HG03103 (cell line): Measurements from ENCODE around the gene LRRC36.

Experiments used
- ATAC-seq: cut with Tn5 transposase; IDR thresholded peaks from one replicate; pipeline ENCODE4 v1.9.1; 2021; ENCODE audit warnings: low read depth; ENCODE audit not compliant: unreplicated experiment

Gene LRRC36

GRCh38 chr16:67326472-67327309 lies at the start of gene LRRC36, which contains the start of gene KCTD19:
Gene LRRC36, plus strand, starts transcription at chr16:67326815. Its CDS starts 48 bp downstream, at chr16:67326863.
Gene KCTD19, minus strand, starts transcription at chr16:67326741. Its CDS starts 34 bp downstream, at chr16:67326707.
- no peak for ATAC-seq

- no peak for ATAC-seq
Measured at GRCh38 chr16:67277294-67277998, 49.2 kb upstream of the LRRC36 start.

GRCh38 chr16:67277999-67278772 lies 48.4 kb upstream of the LRRC36 start:
- no peak for ATAC-seq

- peak; percentile 24 for ATAC-seq
Measured at GRCh38 chr16:67278773-67279295, 47.8 kb upstream of the LRRC36 start.

- peak; percentile 82 for ATAC-seq
Measured at GRCh38 chr16:67279296-67280089, 47.1 kb upstream of the LRRC36 start, which contains the start of gene PLEKHG4. Gene PLEKHG4, plus strand, starts transcription at chr16:67279532. Its CDS starts 513 bp downstream, at chr16:67280045.

GRCh38 chr16:67280090-67281015 lies 46.3 kb upstream of the LRRC36 start:
- no peak for ATAC-seq

GRCh38 chr16:67281536-67282446 lies 44.8 kb upstream of the LRRC36 start:
- no peak for ATAC-seq

- ATAC-seq: no peak
Measured at GRCh38 chr16:67282447-67282805, 44.2 kb upstream of the LRRC36 start.

- ATAC-seq: no peak
Measured at GRCh38 chr16:67283039-67283825, 43.4 kb upstream of the LRRC36 start.

GRCh38 chr16:67283826-67284555 lies 42.6 kb upstream of the LRRC36 start:
- ATAC-seq: no peak

GRCh38 chr16:67284699-67285646 lies 41.6 kb upstream of the LRRC36 start:
- ATAC-seq: no peak

- no peak for ATAC-seq
Measured at GRCh38 chr16:67286441-67287235, 40.0 kb upstream of the LRRC36 start.

- no peak for ATAC-seq
Measured at GRCh38 chr16:67287960-67288359, 38.7 kb upstream of the LRRC36 start.

- no peak for ATAC-seq
Measured at GRCh38 chr16:67291461-67291860, 35.2 kb upstream of the LRRC36 start.
